SIG-M5 (cell line): Measurements from ENCODE around the gene HMHB1.

Source experiments
- DNase-seq: peaks from one replicate; lab custom pipeline; 2025; lab: John Stamatoyannopoulos, UW

Gene HMHB1

DNA sequence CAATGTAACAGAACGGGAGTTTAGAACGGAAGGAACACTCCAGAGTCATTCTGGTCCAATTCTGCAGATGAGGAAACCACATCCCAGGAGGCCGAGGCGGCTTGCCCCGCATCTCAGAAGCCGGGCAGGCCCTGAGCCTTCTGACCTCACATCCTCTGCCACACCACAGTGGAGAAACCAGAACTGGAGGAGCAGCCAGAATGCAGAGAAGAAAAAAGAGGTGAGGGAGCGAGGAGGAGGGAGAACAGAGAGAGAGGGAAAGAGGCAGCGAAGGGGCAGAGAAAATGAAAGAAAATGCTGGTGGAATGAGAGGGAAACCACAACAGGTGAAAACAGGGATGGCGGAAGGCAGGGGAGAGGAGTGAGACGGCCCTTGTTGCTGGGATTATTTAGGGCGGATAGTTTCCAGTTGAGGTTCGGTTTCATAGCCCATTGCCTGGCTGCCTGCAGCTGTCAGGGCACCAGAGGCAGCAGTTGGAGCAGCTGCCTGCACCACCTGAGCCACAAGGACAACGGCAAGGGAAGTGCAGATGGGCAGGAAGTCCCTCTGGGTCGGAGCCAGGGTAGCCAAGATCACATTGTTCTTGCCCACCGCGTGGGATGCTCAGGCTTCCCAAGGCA, at the start of gene HMHB1:
HMHB1 (plus strand) TSS at position 77 of the 621 bp plus-strand sequence.
- DNase-seq: no peak

DNA sequence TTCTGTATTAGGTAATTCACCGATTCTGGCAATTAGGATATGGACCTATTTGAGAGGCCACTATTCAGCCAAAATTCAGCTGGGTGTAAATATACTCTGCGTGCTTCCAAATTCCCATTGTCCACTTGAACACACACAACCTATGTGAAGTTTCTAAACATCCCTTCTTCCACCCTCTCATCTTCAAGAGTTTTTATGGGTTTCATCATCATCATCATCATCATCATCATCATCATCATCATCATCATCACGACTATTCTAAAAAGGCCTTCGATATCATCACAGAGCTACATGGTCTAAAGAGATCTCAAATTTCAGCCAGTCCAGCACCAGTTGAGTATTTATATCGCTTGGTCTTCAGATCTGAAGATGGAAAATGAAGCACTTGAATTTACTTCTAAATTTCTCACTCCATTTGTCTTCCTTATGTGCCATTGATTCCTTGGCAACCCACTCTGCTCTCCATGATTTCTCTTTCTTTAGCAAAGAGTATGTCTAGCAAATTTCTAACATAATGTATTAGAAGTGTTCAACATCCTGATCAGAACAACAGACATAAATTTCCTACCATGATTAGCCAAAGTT, 49.2 kb upstream of the HMHB1 start:
- no peak for DNase-seq

DNA sequence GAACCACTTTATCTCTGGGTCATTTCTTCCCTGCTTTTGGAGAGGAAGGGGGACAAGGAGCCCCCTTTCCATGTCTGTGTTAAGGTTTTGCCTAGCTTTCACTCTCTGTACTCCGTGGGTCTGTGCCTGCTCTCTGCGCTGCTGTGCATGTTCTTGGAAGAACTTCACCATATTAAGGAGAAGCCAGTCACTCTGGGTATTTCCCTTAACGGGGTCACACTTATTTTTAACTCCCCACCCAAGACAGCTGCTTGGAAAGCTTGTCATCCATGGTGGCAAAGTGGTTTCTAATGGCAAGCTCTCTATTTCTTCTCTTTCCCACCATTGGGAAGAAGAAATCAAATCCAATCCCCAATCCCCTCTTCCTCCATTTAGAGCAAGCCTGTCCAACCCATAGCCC, 44.8 kb upstream of the HMHB1 start:
- no peak for DNase-seq

DNA sequence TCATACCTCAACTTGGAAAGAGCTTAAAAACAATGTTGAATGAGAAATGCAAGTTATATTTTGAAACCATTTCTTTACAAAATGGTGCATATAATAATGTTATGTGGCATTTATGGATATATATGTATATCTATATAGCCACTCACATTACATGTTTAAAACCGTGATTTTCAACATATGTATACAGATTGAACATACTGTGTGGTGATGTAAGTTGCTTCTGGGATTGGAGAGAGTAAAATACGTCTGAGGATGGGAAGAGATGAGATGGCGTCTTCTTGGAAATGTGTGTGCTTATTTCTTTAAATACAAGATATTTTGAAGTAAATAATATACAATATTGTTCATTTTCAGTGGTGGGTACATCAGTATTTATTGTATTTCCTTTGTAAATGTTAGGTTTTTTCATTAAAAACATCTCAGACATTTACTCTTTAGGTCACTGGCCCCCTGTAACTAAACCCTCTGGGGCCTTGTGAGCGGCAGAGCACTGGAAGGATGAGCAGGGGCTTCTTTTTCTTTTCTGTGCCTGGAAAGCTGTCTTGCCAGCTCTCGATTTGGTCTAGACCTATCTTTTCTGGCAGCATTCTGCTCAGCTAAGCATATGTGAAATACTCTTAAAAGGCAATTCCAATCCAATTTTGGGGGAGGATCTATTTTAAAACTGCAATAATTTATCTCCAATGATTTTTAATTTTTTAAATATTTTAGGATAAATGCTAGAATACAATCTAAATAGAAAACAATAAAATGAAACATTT, 42.8 kb upstream of the HMHB1 start:
- no peak for DNase-seq

DNA sequence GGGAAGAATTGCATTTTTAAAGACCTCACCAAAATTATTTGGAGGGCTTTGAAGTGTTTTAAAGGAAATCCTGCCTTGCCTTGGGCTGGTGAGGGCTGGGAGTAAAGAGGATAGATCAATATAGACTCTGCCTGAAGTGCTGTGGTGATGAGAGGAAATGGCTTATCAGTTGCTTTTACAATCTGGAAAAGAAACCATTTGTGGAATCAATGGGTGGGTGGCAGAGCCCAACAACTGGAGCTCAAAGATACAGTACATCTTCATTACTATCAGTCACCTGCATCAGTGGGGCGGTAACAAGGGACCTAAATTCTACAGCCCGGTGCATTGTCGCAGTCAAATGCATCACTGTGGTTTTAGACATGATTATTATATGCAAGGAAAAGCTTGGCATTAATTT, 41.5 kb upstream of the HMHB1 start:
- no peak for DNase-seq

DNA sequence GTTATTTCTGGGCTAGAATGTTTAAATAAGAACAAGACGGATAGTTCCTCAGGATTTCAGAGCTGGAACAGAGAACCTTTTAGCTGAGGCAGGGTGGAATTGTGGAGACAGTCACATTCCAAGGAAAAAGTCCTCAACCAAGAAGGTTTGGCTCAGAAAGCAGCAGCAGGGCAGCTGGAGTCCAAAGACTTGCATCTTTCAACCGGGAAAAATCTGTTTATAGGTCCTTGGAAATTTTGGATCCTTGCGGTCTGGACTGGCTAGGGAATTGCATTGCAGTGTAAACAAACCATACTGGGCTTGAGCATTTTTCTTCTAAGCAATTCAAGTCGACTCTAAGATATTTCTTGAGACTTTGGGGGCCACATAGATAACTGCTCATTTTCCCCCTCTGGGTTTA, 40.8 kb upstream of the HMHB1 start:
- no peak for DNase-seq

DNA sequence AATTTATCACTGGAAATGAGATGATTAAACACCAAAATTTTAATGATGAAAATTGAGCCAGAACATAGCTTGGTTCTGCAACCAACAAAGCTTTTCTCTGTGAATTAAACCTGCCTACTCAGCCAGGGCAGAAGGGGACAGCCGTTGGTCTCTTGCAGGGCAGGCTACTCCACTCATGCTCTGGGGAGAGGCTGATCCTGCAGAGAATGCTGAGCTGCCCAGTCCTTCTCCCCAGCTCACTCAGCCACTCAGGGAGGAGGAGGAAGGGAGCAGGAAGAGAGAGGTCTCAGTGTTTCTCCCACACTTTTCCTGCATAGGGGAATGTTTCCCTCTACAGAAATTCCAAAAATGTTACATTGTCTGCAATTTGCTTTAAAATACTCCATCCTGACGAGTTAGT, 40.4 kb upstream of the HMHB1 start:
- no peak for DNase-seq

DNA sequence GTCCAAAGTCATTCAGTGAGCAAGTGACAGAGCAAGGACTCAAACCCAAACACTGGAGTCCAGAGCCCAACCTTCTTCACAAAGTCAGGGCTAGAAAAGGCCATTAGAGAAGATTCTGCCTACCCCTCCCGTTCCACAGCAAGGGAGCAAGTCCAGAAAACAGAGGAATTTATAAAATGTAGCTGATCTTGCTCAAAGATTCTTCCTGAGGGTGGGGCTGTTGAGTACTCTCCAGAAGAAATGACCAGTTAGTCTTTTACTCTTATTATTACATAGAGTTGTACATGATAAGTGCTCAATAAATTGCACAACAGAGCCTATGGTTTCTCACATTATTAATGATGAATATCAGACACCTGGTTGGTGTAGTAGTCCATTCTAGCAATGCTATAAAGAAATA, 39.3 kb upstream of the HMHB1 start:
- DNase-seq: no peak

DNA sequence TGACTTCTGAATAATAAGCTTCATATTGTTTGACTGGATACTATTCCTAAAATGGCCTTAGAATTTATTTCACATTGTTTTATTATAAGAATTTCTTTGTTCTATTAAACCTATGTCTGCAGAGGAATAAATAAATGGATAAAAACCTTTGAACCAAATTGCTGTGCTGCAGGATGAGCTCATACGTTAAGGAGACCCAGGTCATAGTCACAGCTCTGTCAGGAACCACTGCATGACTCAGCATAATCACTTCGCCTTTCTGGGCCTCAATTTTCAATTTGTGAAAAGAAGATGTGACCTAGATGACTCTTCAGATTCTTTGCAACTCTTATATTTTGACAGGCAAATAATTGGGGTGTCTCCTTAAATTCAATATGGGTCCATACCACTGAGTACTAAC, 36.7 kb upstream of the HMHB1 start:
- DNase-seq: no peak

DNA sequence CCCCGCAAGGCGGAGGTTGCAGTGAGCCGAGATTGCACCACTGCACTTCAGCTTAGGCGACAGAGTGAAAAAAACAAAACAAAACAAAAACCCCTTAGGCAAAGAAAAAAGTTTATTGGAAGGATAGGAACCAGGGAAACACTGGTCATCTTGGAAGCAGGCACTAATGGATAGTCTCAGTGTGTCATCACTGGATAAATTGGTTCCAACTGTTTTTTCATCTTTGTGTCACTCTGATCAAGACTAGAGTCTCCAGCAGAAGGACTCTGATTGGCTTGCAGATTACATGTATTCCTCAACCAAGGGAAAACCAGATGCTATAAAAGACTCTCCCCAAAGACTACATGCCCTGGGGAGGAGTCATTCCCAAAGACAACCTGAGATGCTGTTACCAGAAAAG, 35.0 kb upstream of the HMHB1 start:
- DNase-seq: no peak

DNA sequence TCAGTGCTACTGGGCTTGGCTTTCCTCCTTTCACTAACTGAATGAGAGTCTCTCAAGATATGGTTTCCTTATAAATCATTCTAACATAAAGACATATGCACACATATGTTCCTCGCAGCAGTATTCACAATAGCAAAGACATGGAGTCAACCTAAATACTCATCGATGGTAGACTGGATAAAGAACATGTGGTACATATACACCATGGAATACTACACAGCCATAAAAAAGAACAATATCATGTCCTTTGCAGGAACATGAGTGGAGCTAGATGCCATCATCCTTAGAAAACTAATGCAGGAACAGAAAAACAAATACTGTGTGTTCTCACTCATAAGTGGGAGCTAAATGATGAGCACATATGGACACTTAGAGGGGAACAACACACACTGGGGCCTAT, 32.5 kb upstream of the HMHB1 start:
- DNase-seq: no peak

DNA sequence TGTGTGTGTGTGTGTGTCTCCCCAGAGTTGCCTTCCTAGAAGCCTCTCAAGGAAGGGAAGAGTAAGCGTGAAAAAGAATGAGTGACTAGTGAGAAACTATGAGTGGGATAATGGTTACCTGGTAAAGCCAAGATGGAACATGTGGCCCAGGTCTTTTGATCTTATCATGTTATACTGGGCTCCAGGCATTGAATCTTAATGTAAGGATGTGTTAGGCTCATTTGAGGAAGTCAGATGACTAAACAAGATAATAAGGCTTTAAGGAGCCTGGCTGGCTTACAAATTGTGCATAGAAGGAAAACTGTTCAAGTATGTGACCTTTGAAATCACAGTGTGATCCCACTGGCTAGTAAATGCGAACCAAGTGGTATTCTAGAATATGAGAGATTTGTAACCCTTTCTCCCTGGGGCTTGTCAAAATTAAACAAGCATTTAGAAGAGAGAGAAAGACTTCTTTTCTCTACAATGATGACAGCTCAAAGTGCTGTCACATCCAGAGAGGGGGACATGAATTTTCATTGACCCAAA, 29.9 kb upstream of the HMHB1 start:
- DNase-seq: no peak

DNA sequence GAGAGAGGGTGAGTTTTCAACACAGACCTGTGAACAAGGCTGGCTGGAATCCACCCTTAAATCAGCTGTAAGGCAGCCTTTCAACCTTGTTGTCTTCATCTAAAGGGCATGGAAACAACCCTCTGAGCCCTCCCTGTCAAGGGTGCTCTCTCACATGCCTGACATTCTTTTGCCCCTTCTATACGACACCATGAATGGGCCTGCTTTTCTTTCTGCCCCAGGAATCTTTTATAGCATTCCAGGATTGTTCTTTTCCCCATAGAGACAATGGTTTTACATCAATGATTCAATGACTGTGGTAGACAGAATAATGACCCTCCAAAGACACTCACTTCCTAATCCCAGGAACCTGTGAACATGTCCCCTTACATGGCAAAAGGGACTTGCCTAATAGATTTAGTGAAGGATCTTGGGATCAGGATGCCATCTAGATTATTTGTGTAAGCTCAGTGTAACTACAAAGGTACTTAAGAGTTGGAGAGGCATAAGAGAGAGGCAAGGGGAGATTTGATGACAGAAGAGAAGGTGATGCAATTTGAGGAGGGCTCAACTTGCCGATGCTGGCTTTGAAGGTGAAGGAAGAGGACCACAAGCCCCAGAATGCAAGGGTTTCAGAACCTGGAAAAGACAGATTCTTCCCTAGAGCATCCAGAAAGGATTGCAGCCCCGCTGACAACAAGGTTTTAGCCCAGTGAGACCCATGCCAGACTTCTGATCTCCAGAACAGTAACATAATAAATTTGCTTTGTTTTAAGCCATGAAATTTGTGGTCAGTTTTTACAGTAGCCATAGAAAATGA, 29.2 kb upstream of the HMHB1 start:
- no peak for DNase-seq

DNA sequence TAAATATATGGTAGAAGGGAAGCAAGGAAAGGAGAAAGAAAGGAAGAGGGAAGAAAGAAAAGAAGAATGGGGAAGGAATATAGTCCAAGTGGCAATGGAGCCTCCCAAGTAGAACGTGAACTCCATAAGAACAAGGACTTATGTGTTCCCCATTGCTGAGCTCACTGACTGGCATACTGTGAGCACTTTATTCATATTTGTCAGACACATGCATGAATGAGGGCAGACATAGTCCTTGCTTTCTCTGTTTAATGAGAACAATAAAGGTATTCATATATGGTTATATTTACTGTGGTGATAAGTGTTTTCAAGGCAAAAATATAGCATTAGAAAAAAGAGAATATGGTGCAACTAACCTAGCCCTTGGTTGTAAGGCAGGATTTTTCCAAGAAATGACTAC, 23.6 kb upstream of the HMHB1 start:
- no peak for DNase-seq

DNA sequence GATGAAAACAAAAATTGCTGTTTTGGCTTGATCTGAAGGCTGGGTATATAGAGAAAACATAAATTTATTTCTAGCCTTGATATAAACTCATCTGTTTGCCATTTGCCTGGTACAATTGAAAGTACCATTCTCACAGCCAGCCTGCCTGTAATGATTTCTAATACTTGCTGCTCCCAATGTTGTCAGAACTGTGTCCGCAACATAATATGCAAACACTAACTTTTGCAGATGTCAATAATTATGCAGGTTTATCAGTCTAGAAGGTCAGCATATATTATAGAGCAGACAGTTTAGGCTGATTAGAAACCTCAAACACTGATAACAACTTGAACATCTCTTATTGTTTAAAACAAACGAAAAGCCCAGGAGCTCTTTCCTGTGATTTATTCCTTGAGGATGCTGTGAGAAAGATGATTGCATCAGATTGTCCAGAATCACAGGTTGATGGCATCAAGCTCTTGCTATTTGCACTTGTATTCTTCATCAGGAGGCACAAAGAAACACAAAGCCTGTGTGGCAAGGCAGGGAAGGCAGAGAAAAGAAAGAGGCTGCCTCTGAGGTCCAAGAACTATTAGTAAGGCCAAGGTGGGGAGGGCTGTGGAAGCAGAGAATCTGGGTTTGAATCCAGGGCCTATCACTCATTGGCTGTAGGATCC, 21.4 kb upstream of the HMHB1 start:
- DNase-seq: no peak

DNA sequence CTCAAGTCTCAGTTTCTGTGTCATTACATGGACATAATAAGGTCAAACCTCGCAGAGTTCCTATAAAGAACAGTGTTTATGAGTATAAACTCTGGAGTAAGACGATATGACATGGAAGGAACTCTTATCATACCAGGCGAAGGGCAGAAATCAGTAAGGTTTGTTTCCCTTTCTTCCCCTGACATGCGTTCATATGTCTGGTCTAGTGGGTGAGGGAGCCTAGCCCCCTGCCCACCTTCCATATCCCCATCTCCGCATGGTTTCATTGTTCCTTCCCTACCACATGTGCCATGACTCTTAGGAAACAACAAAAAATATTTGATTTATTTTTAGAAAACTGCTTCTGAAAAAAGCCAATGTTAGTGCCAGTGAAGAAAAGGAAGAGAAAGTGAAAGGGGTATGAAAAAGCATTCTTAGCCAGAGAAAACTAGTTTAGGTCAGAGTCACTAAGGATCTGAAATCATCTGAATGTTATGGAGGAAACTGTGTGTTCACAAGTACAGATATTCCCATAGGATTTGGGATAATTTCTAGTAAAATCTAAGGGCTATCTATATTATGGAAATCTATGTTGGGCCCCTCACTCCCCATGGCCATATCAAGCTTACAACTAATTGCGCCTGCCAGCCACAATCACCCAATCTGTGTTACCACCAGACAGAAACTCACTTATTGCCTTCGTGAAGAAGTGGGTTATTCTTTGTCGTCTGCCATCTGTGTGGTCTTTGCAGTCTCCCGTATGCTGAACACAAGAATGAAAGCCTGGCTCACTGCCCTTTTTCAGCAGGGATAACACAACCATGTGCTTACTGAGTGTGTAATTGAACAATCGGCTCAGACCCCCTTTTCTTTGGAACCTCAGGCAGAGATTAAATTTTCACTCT, 19.9 kb upstream of the HMHB1 start:
- DNase-seq: no peak

DNA sequence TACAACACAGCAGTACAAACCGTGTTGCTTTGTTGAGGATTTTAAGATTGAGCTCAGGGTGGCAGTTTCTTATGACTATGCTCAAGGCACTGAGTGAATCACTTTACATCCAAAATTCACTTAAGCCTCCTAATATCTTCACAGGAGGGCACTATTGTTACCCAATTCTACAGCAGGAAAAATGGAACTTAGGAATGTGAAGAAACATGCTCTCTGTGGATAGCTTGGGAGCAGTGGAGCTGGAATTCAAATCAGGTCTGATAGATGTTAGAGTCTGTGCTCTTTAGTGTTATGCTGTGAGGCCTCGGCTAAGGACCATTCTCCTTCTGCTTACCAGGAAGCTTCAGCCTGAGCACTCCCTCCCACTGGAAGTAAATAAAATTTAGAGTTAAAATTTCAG, 18.7 kb upstream of the HMHB1 start:
- no peak for DNase-seq

DNA sequence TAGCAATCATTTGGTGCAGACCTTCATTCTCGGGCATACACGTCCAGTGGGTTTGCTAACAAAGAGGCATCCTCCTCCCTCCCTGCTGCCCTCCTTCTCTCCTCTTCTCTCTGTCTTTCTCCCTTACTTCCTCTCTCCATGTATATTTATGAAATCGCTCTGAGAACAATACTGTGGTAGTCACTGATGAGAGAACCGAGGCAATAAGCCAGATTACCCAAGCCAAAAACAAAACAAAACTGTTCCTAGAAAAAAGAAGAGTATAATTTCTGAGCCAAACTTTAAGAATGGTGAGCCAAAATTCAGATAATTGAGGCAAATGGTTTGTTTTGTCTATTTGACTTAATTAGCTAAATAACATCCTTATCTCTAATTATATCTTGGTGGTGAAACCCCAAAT, 15.8 kb upstream of the HMHB1 start:
- no peak for DNase-seq

DNA sequence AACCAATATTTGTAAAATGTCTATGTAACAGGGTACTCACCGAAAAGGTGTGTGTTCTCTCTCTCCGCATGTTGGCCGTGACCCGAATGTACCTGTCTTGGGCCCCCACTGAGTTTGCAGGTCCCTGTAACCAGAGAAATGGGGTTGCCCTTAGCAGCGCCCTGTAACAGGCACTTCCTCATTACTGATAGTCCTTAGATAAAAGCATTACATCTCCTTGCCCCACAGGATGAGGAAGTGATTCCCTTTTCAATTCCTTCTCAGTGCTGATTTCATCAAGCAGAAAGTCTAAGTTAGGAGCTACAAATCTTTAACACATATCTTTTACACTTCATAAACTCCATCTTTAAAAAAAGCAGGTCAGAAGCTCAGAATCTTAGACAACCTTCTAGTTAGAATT, 15.2 kb upstream of the HMHB1 start:
- peak; percentile 72 for DNase-seq

DNA sequence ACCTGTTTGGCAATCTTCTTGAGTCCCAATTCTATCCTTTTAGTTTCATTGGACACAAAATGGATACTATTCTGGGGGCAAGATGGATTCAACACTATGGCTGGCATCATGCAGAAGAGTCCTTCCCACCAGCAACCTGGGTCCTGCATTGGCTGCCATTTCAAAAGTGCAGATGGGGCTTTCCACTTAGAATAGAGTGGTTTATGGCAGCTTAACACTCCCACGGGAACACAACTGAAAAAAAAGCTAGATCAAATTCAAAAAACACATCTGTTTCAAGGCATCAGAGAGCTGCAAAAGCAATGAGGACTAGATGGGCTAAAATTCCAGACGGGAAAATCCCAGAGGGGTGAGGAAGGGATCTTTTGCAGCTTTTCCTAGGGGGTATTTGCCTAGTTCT, 11.2 kb upstream of the HMHB1 start:
- no peak for DNase-seq
